ENCODE data around the gene IFI16. TPM values are rescaled to one million over a fixed set of nuclear protein-coding genes. Genes with fewer than 3 reads are reported as not detected.

IFI16 gene
- total and polyA plus RNA-seq, 10 of the 15 experiments (the other 5 are each of a cell fraction or from before 2014, with no cell fraction given), result 120 to 375 (median 188) TPM

GRCh38 chr1:158984386-158984785, 25.3 kb upstream of the IFI16 start:
- Histone ChIP-seq H3K4me1 (ENCODE audit: control insufficient read depth, insufficient read depth, low read length) (no peaks in the 10 kb centered on the region), H3K27ac (ENCODE audit: control insufficient read depth, insufficient read depth) (no peak overlapping the region), H3K9me3 (replicated peaks; ENCODE audit: control insufficient read depth, insufficient read depth, low read length) (peaks cover 2% of the 10 kb centered on the region; the same call in 1 of the 3 replicates), H4K20me1 (ENCODE audit: control insufficient read depth, insufficient read depth) (no peaks in the 10 kb centered on the region), H3K4me3 (no peak overlapping the region), H2AFZ (ENCODE audit: control insufficient read depth, low read depth, low read length) (no peak overlapping the region), H3K4me2 (ENCODE audit: control insufficient read depth, insufficient read depth) (no peak overlapping the region), H3K36me3 (ENCODE audit: control insufficient read depth in 2 of 2, insufficient read depth in 2 of 2, low read length in 1 of 2) (no peaks in the 10 kb centered on the region), H3K27me3 (replicated peaks in 1 of 2; ENCODE audit: control insufficient read depth in 2 of 2, insufficient read depth in 2 of 2, low read length in 1 of 2) (no peaks in the 10 kb centered on the region), H3K9ac (ENCODE audit: control insufficient read depth, insufficient read depth, low read length) (no peak overlapping the region), H3K79me2 (ENCODE audit: control insufficient read depth, insufficient read depth, low read length) (no peaks in the 10 kb centered on the region)
- FAIRE-seq (no peak), DNase-seq (ENCODE audit: low read depth, low spot score) (no peak), ATAC-seq (no peak)
- in situ Hi-C loops (cut with MboI) (loop anchor here (5.0 kb wide), 1 partner anchor 52 kb away; the partner anchor contains the start of gene PYHIN1), intact Hi-C loops (cut with micrococcal nuclease; ENCODE audit: unreplicated experiment) (no loop called here)
- TF ChIP-seq SMAD5 (IDR thresholded peaks at IDR 0.05; ENCODE audit: low read depth), result no peak
- TF ChIP-seq NFIC (IDR thresholded peaks at IDR 0.05; ENCODE audit: low read depth, low read length), result no peak
- TF ChIP-seq, protein P1, sequence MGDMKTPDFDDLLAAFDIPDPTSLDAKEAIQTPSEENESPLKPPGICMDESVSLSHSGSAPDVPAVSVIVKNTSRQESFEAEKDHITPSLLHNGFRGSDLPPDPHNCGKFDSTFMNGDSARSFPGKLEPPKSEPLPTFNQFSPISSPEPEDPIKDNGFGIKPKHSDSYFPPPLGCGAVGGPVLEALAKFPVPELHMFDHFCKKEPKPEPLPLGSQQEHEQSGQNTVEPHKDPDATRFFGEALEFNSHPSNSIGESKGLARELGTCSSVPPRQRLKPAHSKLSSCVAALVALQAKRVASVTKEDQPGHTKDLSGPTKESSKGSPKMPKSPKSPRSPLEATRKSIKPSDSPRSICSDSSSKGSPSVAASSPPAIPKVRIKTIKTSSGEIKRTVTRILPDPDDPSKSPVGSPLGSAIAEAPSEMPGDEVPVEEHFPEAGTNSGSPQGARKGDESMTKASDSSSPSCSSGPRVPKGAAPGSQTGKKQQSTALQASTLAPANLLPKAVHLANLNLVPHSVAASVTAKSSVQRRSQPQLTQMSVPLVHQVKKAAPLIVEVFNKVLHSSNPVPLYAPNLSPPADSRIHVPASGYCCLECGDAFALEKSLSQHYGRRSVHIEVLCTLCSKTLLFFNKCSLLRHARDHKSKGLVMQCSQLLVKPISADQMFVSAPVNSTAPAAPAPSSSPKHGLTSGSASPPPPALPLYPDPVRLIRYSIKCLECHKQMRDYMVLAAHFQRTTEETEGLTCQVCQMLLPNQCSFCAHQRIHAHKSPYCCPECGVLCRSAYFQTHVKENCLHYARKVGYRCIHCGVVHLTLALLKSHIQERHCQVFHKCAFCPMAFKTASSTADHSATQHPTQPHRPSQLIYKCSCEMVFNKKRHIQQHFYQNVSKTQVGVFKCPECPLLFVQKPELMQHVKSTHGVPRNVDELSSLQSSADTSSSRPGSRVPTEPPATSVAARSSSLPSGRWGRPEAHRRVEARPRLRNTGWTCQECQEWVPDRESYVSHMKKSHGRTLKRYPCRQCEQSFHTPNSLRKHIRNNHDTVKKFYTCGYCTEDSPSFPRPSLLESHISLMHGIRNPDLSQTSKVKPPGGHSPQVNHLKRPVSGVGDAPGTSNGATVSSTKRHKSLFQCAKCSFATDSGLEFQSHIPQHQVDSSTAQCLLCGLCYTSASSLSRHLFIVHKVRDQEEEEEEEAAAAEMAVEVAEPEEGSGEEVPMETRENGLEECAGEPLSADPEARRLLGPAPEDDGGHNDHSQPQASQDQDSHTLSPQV (IDR thresholded peaks at IDR 0.05), result no peak
- TF ChIP-seq NR2F1 (conservative IDR thresholded peaks at IDR 0.05), result no peak
- no peak for TF ChIP-seq KDM1A (IDR thresholded peaks at IDR 0.05; ENCODE audit: borderline replicate concordance)
- TF ChIP-seq CBFB (IDR thresholded peaks at IDR 0.05; ENCODE audit: low read depth), result no peak
- no peak for TF ChIP-seq BHLHE40 (IDR thresholded peaks at IDR 0.05; ENCODE audit: borderline replicate concordance in 1 of 2, low read depth in 2 of 2, low read length in 1 of 2)
- no peak for TF ChIP-seq NR2C1 (IDR thresholded peaks at IDR 0.05)
- no peak for TF ChIP-seq BMI1 (IDR thresholded peaks at IDR 0.05; ENCODE audit: borderline replicate concordance)
- TF ChIP-seq CREB1 (IDR thresholded peaks at IDR 0.05; ENCODE audit: low read depth), result no peak
- no peak for TF ChIP-seq RAD21 (IDR thresholded peaks at IDR 0.05; ENCODE audit: insufficient read depth, low read depth, low read length)
- no peak for TF ChIP-seq SIX5 (IDR thresholded peaks at IDR 0.05; ENCODE audit: low read depth, low read length, severe bottlenecking)
- TF ChIP-seq NR2C2 (IDR thresholded peaks at IDR 0.05; ENCODE audit: borderline replicate concordance, control insufficient read depth, insufficient read length, low read depth), result no peak
- TF ChIP-seq, protein P2, sequence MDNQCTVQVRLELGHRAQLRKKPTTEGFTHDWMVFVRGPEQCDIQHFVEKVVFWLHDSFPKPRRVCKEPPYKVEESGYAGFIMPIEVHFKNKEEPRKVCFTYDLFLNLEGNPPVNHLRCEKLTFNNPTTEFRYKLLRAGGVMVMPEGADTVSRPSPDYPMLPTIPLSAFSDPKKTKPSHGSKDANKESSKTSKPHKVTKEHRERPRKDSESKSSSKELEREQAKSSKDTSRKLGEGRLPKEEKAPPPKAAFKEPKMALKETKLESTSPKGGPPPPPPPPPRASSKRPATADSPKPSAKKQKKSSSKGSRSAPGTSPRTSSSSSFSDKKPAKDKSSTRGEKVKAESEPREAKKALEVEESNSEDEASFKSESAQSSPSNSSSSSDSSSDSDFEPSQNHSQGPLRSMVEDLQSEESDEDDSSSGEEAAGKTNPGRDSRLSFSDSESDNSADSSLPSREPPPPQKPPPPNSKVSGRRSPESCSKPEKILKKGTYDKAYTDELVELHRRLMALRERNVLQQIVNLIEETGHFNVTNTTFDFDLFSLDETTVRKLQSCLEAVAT (IDR thresholded peaks at IDR 0.05), result no peak
- CTCF ChIA-PET, result interaction anchor here (2.2 kb wide), 1 partner anchor 9 kb away, joined by 5 read pairs; no protein-coding TSS in a partner anchor
- RAD21 ChIA-PET (ENCODE audit: unreplicated experiment), result no interaction called here
- no TSS peak for BruUV-seq (replicated peaks)
- POLR2A ChIA-PET, result no interaction called here
- SMC1A ChIA-PET (ENCODE audit: uncharacterized antibody, unreplicated experiment), result interaction anchor here (2.1 to 2.2 kb wide), 2 partner anchors 14 kb away, joined by 7 to 9 read pairs; no protein-coding TSS in a partner anchor
